Muscle of back (tissue), 11 donors: ENCODE results near the gene MAML3. TPM values are rescaled to one million over a fixed set of nuclear protein-coding genes. Genes with fewer than 3 reads are reported as not detected.

Source experiments
- DNase-seq, 3 donors: peaks; one replicate each; pipeline versions ENCODE4 v3.0.0 to v3.0.0-alpha.2; 2013
- polyA plus RNA-seq, 10 donors: library from polyadenylated mRNA; unstranded; fragments of 120-200 nt; gene quantifications; one replicate each; pipeline ENCODE4 v1.2.1, GENCODE V29; 2013; ENCODE audit not compliant: insufficient read length in 10 of 10

Gene MAML3
- polyA plus RNA-seq, 10 donors = 3.3 to 6.1 (median 4.2) TPM

- no peak for DNase-seq
Measured at GRCh38 chr4:140127422-140127821, 26.6 kb downstream of the MAML3 start.

DNA sequence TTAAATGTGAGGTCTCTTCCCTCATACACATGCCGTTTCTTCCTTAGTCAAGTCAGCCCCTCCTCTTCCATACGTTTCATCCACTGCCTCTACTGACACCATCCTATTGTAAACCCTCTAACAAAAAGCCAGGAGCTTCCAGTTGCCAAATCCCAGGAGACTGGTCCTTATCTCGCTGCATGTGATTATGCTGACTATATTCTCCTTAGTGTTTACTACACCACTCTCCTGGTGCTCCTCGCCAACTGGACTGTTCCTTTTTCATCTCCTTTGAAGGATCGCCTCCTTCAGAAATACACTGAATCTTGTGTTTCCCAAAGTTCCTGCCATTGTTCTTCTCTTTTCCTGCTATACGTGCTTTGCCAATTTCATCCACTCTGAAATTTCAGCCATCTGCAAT lies 27.7 kb downstream of the MAML3 start:
- no peak for DNase-seq

DNA sequence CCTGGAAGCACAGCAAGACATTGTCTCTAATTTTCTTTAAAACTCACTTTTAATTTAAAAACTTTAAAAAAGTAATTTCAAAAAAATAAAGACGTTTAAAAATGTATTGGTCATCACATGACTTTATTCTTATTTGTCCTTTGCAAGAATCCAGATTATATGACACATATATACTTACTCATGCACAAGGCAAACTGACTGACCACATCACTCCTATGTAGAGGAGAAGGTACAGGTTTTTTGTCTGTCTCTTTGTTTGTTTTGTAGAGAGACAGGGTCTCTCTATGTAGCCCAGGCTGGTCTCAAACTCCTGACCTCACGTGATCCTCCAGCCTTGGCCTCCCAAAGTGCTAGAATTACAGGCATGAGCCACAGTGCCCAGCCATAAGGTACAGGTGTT lies 28.6 kb downstream of the MAML3 start:
- DNase-seq = no peak

- no peak for DNase-seq
Measured at GRCh38 chr4:140123666-140124377, 30.2 kb downstream of the MAML3 start.

GRCh38 chr4:140122891-140123290 lies 31.1 kb downstream of the MAML3 start:
- no peak for DNase-seq

GRCh38 chr4:140121646-140122045 lies 32.3 kb downstream of the MAML3 start:
- DNase-seq = no peak

DNA sequence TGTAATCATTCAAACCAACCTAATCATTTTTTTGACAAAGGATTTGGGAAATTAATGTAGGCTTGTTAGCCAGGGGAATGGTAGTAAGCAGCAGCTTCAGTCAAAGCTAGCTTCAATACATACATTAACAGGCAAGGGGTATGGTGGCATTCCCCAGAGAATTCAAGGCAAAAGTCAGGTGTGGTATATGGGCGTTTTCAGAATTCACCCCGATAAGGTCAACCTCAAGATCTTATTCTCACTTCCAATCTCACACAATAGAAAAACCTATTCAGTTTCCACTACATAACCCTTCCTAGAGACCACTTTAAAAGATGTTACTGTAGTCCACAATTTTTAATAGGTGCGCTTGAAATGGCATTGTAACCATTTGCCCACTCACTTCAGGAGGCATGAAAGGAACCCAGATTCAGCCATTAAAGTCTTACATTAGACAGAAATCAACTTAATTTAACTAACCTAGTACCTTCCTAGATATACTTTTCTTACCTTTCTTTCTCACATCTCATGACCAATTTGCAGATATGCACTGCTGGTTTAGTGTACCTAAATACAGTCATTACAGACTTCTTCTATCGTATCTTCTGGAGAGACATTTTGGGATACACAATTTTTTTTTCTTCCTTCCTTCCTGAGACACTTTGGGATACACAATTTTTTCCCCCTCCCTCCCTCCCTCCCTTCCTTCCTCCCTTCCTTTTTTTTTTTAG lies 34.9 kb downstream of the MAML3 start:
- no peak for DNase-seq

- DNase-seq = no peak
Measured at GRCh38 chr4:140117947-140118346, 36.0 kb downstream of the MAML3 start.

- DNase-seq = no peak
Measured at GRCh38 chr4:140116442-140117104, 37.4 kb downstream of the MAML3 start.

GRCh38 chr4:140115140-140115539 lies 38.8 kb downstream of the MAML3 start:
- DNase-seq = no peak

DNA sequence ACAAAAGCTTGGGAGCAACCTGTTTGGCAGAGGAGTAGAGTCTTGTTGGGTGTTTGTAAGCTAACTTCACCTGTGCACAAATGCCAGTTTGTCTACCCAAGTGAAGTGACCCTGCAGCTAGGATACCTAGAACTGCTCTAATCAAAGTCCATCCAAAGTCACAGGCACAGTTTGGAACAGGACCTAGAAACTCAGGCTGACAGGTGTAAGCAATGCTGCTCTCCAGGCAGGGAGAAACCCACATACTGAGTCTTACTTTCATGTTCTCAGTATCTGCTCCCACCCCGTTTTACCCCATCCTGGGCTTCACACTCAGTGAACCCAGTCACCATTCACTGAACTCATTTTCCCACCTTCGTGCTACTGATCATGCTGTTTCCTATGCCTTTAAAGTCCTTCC lies 40.3 kb downstream of the MAML3 start:
- DNase-seq = no peak

- no peak for DNase-seq
Measured at GRCh38 chr4:140112576-140112975, 41.4 kb downstream of the MAML3 start.

- no peak for DNase-seq
Measured at GRCh38 chr4:140111256-140111655, 42.7 kb downstream of the MAML3 start.

GRCh38 chr4:140110542-140111215 lies 43.3 kb downstream of the MAML3 start:
- no peak for DNase-seq

DNA sequence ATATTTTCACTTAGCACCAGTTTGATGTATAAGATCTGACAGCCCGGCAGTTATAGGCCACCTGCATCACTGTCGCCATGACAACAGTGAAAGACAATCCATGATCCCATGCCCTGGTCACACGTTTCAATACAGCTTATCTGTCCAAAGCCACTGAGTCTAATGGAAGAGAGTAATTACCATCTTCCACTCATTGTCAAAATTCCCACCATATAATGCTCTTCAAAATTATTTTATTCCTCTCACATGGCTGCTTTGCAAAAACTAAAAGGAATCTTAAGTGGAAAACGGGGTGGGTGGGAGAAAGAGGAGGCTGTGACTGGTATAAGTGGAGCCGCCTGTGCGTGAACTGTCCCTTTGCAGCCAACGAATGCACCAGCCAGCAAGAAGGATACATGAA lies 44.2 kb downstream of the MAML3 start:
- DNase-seq = no peak

GRCh38 chr4:140109292-140109691 lies 44.7 kb downstream of the MAML3 start:
- no peak for DNase-seq

- DNase-seq = no peak
Measured at GRCh38 chr4:140108713-140109230, 45.2 kb downstream of the MAML3 start.

DNA sequence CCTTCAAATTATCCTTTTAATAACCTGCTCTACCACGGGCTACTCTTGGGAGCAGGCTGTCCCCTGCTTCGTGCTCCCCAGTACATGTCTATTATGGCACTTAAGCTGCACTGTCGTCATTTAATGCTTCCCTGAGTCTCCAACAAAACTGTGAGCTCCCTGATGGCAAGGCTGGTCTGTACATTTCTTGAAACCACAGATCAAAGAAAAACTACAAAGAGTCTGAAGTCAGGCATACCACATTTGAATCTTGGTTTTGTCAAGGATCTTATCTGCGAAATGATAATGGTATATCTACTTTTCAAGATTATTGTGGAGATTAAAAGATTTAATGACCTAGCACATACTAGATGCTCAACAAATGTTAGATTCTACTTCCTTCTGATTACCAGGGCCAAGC lies 45.7 kb downstream of the MAML3 start:
- DNase-seq = no peak

DNA sequence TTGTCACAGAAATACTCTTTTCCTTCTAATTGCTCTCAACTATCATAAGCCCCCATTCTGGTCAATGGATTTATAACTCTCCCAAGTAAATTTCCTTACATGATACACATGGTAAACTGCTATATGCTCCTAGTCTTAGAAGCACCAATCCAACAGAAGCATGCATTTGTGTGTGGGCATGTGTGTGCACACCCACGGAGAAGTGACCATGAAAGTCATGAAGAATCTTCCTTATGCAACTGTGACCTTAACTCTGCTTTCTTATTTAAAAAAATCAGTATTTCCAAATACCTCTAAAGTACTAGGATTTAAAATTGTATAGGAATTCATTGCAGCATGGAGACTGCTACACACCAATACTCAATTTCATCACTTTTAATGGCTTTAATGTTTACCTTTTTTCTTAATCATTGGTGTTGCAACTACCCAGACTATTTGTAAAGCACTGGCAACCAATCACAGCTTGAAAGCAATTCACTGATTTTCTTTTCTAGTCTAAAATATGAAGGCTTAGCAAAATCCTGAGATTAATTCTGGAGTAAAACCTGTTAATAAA lies 47.6 kb downstream of the MAML3 start:
- no peak for DNase-seq

DNA sequence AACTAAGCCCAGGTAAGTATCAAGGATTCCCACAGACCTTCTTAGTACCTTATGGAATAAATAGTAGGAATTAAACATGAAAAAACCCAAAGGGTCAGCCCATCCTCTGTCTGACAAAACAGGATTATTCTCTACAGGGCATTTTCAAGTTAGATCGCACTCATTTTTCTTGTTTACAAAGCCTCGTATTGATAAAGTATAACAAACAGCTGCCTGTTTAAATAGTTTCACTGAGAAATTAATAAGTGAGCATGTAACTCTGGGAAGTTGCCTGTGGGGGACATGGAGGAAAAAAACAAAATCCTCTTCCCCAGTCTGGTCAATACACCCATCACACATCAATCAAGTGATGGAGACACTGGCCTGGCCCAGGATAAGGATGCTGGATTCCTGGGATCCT lies 48.5 kb downstream of the MAML3 start:
- no peak for DNase-seq

DNA sequence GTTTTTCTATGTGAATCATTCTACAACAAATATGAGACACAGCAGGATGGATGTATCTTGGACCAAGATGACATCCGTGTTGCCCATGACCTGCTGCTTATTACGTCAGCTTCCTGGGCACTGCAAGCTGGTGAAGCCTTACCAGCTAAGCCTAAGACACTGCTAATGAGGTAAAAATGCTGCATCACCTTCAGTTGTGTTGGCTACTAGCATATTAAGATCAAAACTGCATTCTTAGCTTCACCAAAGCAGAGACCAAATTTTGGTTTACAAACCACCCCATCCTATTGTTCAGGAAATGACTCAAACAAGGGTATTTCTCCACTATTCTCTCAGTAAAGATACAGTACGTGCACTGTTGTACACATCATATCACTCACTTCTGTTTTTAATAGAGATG lies 50.3 kb downstream of the MAML3 start:
- peak in 1 of 3 donors; percentile 42 for DNase-seq

GRCh38 chr4:140102421-140102820 lies 51.6 kb downstream of the MAML3 start:
- DNase-seq = peak in 1 of 3 donors; percentile 39
